Smooth muscle cell (in vitro differentiated cells): Measurements from ENCODE around the gene FER1L5. TPM values are rescaled to one million over a fixed set of nuclear protein-coding genes. Genes with fewer than 3 reads are reported as not detected.
A peak's percentile ranks its signal among the peaks of the same experiment; 100 is the strongest.

ENCODE experiments used
- DNase-seq: peaks from one replicate; lab custom pipeline; 2025; ENCODE audit not compliant: unreplicated experiment; lab: John Stamatoyannopoulos, UW
- H2AFZ ChIP-seq: fragments of 200-600 bp; sonication (generic); 2 replicates; pipeline ENCODE4 v1.6.0; 2016; ENCODE audit warnings: antibody characterized with exemption, low read depth, mild to moderate bottlenecking
- H3F3A ChIP-seq: fragments of 200-600 bp; sonication (generic); 2 replicates; pipeline ENCODE4 v1.6.0; 2017; ENCODE audit warnings: antibody characterized with exemption, low read depth
- H3K27ac ChIP-seq: fragments of 200-600 bp; sonication (generic); 2 replicates; pipeline ENCODE4 v1.5.1; 2016; ENCODE audit warnings: low read depth, mild to moderate bottlenecking
- H3K27me3 ChIP-seq: fragments of 200-600 bp; sonication (generic); 2 replicates; pipeline ENCODE4 v1.6.1; 2016; ENCODE audit warnings: low read depth, mild to moderate bottlenecking
- H3K36me3 ChIP-seq: fragments of 200-600 bp; sonication (generic); 2 replicates; pipeline ENCODE4 v1.5.1; 2016; ENCODE audit warnings: low read depth
- H3K4me1 ChIP-seq: fragments of 200-600 bp; sonication (generic); 2 replicates; pipeline ENCODE4 v1.5.1; 2016; ENCODE audit warnings: low read depth
- H3K4me2 ChIP-seq: fragments of 200-600 bp; sonication (generic); 2 replicates; pipeline ENCODE4 v1.6.0; 2016; ENCODE audit warnings: mild to moderate bottlenecking
- H3K4me3 ChIP-seq: fragments of 200-600 bp; sonication (generic); 2 replicates; pipeline ENCODE4 v1.5.1; 2016; ENCODE audit warnings: mild to moderate bottlenecking
- H3K79me2 ChIP-seq: fragments of 200-600 bp; sonication (generic); 2 replicates; pipeline ENCODE4 v1.6.0; 2016; ENCODE audit warnings: low read depth, mild to moderate bottlenecking
- H3K9ac ChIP-seq: fragments of 200-600 bp; sonication (generic); 2 replicates; pipeline ENCODE4 v1.6.0; 2016; ENCODE audit warnings: low read depth
- H3K9me3 ChIP-seq: fragments of 200-600 bp; sonication (generic); replicated peaks from 2 replicates; pipeline ENCODE4 v1.5.1; 2016; ENCODE audit warnings: low read depth
- H4K20me1 ChIP-seq: fragments of 200-600 bp; sonication (generic); 2 replicates; pipeline ENCODE4 v1.6.0; 2016; ENCODE audit warnings: low read depth
- CTCF ChIP-seq: fragments of 200-600 bp; sonication (generic); IDR thresholded peaks from 2 replicates; pipeline ENCODE4 v1.5.1; 2017; ENCODE audit warnings: borderline replicate concordance, mild to moderate bottlenecking, antibody characterized with exemption; ENCODE audit not compliant: insufficient read depth, poor library complexity, severe bottlenecking
- WGBS: methylation state at CpG from one replicate; pipeline ENCODE4 v1.1.7; 2016; ENCODE audit warnings: low lambda C conversion rate; 5-methylcytosine and 5-hydroxymethylcytosine counted together
- polyA plus RNA-seq: library from polyadenylated mRNA; unstranded; fragments of >200 nt; fragmentation: Nextera tagmentation; extraction: Ambion mirVana; gene quantifications from 2 replicates; pipeline ENCODE4 v1.2.1, GENCODE V29; 2016
- total RNA-seq: library from RNA; depleted of rRNA; stranded (reverse); fragments of >200 nt; gene quantifications from 2 replicates; pipeline ENCODE4 v1.2.3, GENCODE V29; 2014

Gene FER1L5
- total and polyA plus RNA-seq, 2 experiments from 2014 or later, result not detected

- H3K4me2 ChIP-seq, result peak overlapping the region; percentile 83
- no peaks in the 10 kb centered on the region for H3K36me3 ChIP-seq
- H2AFZ ChIP-seq, result peak overlapping the region; percentile 64
- H3K79me2 ChIP-seq, result peaks cover 23% of the 10 kb centered on the region
- peak overlapping the region; percentile 71 for H3K4me3 ChIP-seq
- no peaks in the 10 kb centered on the region for H3K27me3 ChIP-seq
- TF ChIP-seq CTCF, result no peak
- no peak for DNase-seq
- H3K9ac ChIP-seq, result peak overlapping the region; percentile 66
- H3K4me1 ChIP-seq, result peaks cover 9% of the 10 kb centered on the region
- 22% methylated on average over 4 of the region's 4 CpGs for WGBS
- no peaks in the 10 kb centered on the region for H3F3A ChIP-seq
- H4K20me1 ChIP-seq, result peaks cover 7% of the 10 kb centered on the region
- peak overlapping the region; percentile 52 for H3K27ac ChIP-seq
- H3K9me3 ChIP-seq, result no peaks in the 10 kb centered on the region
Observed at GRCh38 chr2:96739076-96739632, 96.6 kb downstream of the FER1L5 start.

- Histone ChIP-seq H3K9ac (peak within 1 kb of the TSS; percentile 66), H3K4me1 (peaks cover 9% of the 10 kb centered on the region), H3K4me2 (peak within 1 kb of the TSS; percentile 92), H3K36me3 (no peaks in the 10 kb centered on the region), H3K27ac (peak within 1 kb of the TSS; percentile 52), H3K79me2 (peaks cover 23% of the 10 kb centered on the region), H2AFZ (peak within 1 kb of the TSS; percentile 97), H3F3A (no peaks in the 10 kb centered on the region), H3K4me3 (peak within 1 kb of the TSS; percentile 71), H4K20me1 (peaks cover 3% of the 10 kb centered on the region), H3K27me3 (no peaks in the 10 kb centered on the region), H3K9me3 (no peaks in the 10 kb centered on the region)
- DNase-seq, result peak; percentile 83
- no peak for TF ChIP-seq CTCF
- under 1% methylated on average over 43 of the region's 43 CpGs for WGBS
Observed at GRCh38 chr2:96739633-96740428, 97.3 kb downstream of the FER1L5 start, which contains the start of gene LMAN2L. Gene LMAN2L (minus strand): TSS chr2:96740064. CDS start chr2:96740040, 24 bp downstream.

- TF ChIP-seq CTCF, result no peak
- H3K4me3 ChIP-seq, result no peak overlapping the region
- no peaks in the 10 kb centered on the region for H3K27me3 ChIP-seq
- peak overlapping the region; percentile 44 for H2AFZ ChIP-seq
- no peaks in the 10 kb centered on the region for H3F3A ChIP-seq
- no peak overlapping the region for H3K27ac ChIP-seq
- H3K9ac ChIP-seq, result no peak overlapping the region
- no peaks in the 10 kb centered on the region for H3K4me1 ChIP-seq
- no peaks in the 10 kb centered on the region for H3K9me3 ChIP-seq
- H3K4me2 ChIP-seq, result no peak overlapping the region
- no peaks in the 10 kb centered on the region for H3K36me3 ChIP-seq
- DNase-seq, result no peak
- no peaks in the 10 kb centered on the region for H3K79me2 ChIP-seq
- no peaks in the 10 kb centered on the region for H4K20me1 ChIP-seq
- 66% methylated on average over 6 of the region's 6 CpGs for WGBS
Observed at GRCh38 chr2:96747061-96747617, 104.6 kb downstream of the FER1L5 start.
